Measurements from ENCODE around the gene HCRT.
"Not testable (repeated sequence)": the region's sequence is repeated elsewhere in the genome, so short reads cannot be mapped to it uniquely, and the experiment has no call there.

The HCRT gene

DNA sequence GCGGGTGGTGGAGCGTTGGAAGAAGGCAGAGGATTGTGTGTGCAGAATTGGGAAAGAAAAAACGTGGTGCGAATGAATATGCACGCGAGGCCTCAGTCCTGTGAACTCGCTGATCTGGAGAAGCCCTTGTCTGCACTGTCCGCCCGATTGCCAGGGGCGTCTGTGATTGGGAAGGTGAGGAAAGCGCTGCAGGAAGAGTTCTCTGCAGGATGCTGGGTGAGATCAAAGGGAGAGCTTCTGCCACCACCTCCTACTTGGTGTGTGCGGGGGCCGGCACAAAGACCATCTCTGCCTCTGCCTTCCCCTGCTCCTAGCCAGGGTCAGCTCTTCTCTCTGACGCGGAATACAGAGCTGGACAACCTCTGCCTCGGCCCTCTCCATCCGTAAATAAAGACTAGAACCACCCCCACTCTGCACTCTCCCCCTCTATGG, 29.6 kb downstream of the HCRT start:
- Histone ChIP-seq H3K36me3 (ENCODE audit: control insufficient read depth, insufficient read depth, low read length, severe bottlenecking) (peaks cover 3% of the 10 kb centered on the region), H3K4me1 (ENCODE audit: control insufficient read depth, insufficient read depth, low read length) (peaks cover 15% of the 10 kb centered on the region), H3K27me3 (replicated peaks; ENCODE audit: control insufficient read depth, insufficient read depth, low read length) (no peaks in the 10 kb centered on the region), H3K9ac (ENCODE audit: low read length) (peak overlapping the region; percentile 80), H3K9me3 (ENCODE audit: control insufficient read depth, low read length) (no peaks in the 10 kb centered on the region), H3K4me3 (ENCODE audit: low read length) (peak overlapping the region; percentile 98)
- DNase-seq (ENCODE audit: low read depth) = no peak

DNA sequence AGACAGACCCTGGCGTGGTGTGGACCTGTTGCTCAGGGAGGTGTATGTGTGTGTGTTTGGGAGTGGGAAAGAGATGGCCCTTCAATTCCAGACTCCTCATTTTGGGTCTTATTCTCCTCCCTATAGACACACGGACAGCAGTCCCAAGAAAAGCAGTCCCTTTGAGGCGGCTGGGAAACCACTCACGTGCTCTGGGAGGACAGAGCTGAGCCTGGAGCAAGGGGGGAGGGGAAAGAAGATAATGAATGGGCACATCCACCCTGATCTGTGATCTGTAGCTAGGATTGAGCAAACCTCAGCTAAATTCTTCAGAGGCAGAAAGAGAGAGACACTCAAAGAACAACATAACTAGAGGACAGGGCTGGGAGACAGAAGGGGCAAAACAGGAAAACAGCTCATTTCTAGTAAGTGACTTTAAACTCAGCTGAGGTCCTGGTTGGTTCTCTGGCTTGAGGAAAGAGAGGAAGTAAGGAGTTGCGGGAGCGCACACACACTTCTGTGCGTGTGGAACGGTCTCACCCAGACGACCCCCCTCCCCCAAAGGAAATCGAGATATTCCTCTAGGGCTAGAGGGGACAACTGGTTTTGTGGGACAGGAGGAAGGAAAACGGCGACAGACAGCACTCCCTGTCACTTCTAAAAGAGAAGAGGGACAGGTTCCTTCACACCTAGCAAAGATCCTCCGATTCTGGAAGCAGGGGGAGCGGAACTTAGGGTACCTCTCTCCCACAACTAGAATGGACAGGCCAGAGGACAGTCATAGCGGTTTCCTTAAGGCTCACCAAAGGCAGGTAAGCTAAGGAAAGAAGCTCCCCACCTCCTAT, 31.1 kb downstream of the HCRT start:
- peak overlapping the region; percentile 98 for H3K4me3 ChIP-seq (ENCODE audit: low read length)
- peak; percentile 64 for DNase-seq (ENCODE audit: low read depth)
- H3K4me1 ChIP-seq (ENCODE audit: control insufficient read depth, insufficient read depth, low read length) = peaks cover 18% of the 10 kb centered on the region
- H3K27me3 ChIP-seq (replicated peaks; ENCODE audit: control insufficient read depth, insufficient read depth, low read length) = no peaks in the 10 kb centered on the region
- no peaks in the 10 kb centered on the region for H3K9me3 ChIP-seq (ENCODE audit: control insufficient read depth, low read length)
- peak overlapping the region; percentile 99 for H3K9ac ChIP-seq (ENCODE audit: low read length)
- peaks cover 3% of the 10 kb centered on the region for H3K36me3 ChIP-seq (ENCODE audit: control insufficient read depth, insufficient read depth, low read length, severe bottlenecking)

DNA sequence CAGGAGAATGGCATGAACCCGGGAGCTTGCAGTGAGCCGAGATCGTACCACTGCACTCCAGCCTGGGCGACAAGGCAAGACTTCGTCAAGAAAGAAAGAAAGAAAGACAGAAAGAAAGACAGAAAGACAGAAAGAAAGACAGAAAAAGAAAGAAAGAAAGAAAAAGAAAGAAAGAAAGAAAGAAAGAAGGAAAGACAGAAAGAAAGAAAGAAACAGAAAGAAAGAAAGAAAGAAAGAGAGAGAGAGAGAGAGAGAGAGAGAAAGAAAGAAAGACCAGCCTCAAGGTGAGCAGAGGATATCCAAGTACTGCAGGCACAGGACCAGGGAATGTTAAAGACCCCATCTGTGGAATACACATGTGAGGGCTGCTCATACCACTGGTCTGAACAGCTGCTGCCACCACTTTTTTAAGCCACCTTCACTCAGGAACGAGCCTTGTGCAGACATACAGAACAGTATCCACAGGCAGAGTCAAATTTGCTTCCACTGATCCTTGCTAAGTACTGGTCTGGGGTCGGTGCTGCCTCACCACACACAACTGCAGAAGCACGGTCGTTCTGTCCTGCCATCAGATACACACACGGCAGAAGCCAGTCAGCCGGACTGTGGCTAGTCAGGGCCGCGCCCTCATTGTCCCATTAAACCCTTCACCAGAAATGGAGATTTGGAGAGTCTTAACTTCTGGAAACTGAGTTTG, 38.2 kb downstream of the HCRT start:
- Histone ChIP-seq H3K4me1 (ENCODE audit: control insufficient read depth, insufficient read depth, low read length) (peaks cover 16% of the 10 kb centered on the region), H3K9me3 (ENCODE audit: control insufficient read depth, low read length) (no peaks in the 10 kb centered on the region), H3K4me3 (ENCODE audit: low read length) (no peak overlapping the region), H3K27me3 (replicated peaks; ENCODE audit: control insufficient read depth, insufficient read depth, low read length) (no peaks in the 10 kb centered on the region), H3K36me3 (ENCODE audit: control insufficient read depth, insufficient read depth, low read length, severe bottlenecking) (peaks cover 27% of the 10 kb centered on the region), H3K9ac (ENCODE audit: low read length) (no peak overlapping the region)
- no peak for DNase-seq (ENCODE audit: low read depth)

DNA sequence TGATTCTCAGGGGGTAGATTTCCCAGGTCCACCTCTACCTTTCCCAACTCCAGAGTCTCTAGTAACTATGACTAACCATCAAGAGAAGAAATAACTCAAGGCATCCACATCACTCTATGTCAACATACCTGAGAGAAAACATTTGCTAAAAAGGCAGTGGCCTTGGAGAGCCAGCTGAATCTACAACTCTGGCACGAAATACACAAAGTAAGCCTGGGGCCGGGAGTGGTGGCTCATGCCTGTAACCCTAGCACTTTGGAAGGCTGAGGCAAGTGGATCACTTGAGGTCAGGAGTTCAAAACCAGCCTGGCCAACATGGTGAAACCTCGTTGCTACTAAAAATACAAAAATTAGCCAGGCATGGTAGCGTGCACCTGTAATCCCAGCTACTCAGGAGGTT, 42.1 kb downstream of the HCRT start:
- H3K9ac ChIP-seq (ENCODE audit: low read length); H3K27me3 ChIP-seq (replicated peaks; ENCODE audit: control insufficient read depth, insufficient read depth, low read length); H3K4me3 ChIP-seq (ENCODE audit: low read length); DNase-seq (ENCODE audit: low read depth); H3K9me3 ChIP-seq (ENCODE audit: control insufficient read depth, low read length): not testable (repeated sequence)
- Histone ChIP-seq H3K4me1 (ENCODE audit: control insufficient read depth, insufficient read depth, low read length) (peaks cover 36% of the 10 kb centered on the region), H3K36me3 (ENCODE audit: control insufficient read depth, insufficient read depth, low read length, severe bottlenecking) (peaks cover 25% of the 10 kb centered on the region)

DNA sequence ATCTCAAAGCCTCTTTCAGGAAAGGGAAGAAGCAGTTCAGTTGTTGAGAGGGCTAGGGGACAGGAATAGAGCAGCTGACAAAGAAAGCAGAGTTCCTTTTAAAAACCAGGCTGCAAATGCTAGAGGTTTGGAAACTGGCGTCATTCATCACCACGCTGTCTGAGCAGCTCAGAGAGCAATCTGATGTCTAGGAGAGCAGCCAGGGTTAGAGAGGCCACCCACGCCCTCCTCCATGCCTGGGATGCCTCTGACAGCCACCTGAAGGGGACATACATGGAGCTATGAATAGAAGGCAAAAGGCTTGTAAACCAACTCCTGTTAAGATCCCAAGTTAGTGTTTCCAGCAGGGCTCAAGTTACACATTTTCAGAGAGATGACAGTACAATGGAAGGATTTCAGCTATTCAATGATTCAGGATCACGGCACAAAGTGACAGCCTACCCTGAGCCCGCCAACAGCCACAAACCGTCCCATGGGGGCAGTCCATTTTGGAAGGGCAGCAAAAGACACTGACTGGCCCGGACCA, 42.8 kb downstream of the HCRT start:
- H3K9me3 ChIP-seq (ENCODE audit: control insufficient read depth, low read length) = no peaks in the 10 kb centered on the region
- H3K4me1 ChIP-seq (ENCODE audit: control insufficient read depth, insufficient read depth, low read length) = peaks cover 40% of the 10 kb centered on the region
- peaks cover 21% of the 10 kb centered on the region for H3K36me3 ChIP-seq (ENCODE audit: control insufficient read depth, insufficient read depth, low read length, severe bottlenecking)
- H3K9ac ChIP-seq (ENCODE audit: low read length) = peak overlapping the region; percentile 34
- no peak overlapping the region for H3K4me3 ChIP-seq (ENCODE audit: low read length)
- no peaks in the 10 kb centered on the region for H3K27me3 ChIP-seq (replicated peaks; ENCODE audit: control insufficient read depth, insufficient read depth, low read length)
- peak; percentile 76 for DNase-seq (ENCODE audit: low read depth)

DNA sequence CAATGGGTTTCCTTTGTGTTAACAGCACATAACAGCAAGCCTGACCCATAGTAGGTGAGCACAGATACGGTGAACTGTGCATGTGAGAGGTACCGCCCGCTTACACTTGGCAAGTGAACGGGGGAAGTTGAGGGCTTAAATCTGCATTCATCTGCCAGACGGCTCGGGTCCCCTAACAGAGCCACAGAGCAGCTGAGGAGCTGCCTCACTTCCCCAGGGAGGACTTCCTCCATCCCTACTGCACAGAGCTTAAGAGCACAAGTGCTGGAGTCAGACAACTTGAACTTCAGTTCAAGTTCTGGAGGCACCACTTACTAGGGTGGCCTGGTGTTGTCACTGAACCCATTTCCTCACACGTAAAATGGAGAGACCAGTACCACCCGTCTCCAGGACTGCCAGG, 43.9 kb downstream of the HCRT start:
- Histone ChIP-seq H3K4me3 (ENCODE audit: low read length) (no peak overlapping the region), H3K36me3 (ENCODE audit: control insufficient read depth, insufficient read depth, low read length, severe bottlenecking) (peaks cover 21% of the 10 kb centered on the region), H3K9me3 (ENCODE audit: control insufficient read depth, low read length) (no peaks in the 10 kb centered on the region)

DNA sequence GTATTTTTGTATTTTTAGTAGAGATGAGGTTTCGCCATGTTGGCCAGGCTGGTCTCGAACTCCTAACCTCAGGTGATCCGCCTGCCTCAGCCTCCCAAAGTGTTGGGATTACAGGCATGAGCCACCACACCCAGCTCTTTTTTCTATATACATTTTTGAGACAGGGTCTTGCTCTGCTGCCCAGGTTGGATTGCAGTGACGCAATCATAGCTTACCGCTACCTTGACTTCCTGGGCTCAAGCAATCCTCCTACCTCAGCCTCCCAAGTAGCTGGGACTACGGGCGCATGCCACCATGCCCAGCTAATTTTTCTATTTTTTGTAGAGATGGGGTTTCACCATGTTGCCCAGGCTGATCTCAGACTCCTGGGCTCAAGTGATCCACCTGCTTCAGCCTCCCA, 44.6 kb downstream of the HCRT start:
- DNase-seq (ENCODE audit: low read depth); H3K9ac ChIP-seq (ENCODE audit: low read length); H3K4me3 ChIP-seq (ENCODE audit: low read length); H3K27me3 ChIP-seq (replicated peaks; ENCODE audit: control insufficient read depth, insufficient read depth, low read length); H3K9me3 ChIP-seq (ENCODE audit: control insufficient read depth, low read length): not testable (repeated sequence)
- Histone ChIP-seq H3K36me3 (ENCODE audit: control insufficient read depth, insufficient read depth, low read length, severe bottlenecking) (peaks cover 28% of the 10 kb centered on the region), H3K4me1 (ENCODE audit: control insufficient read depth, insufficient read depth, low read length) (peaks cover 49% of the 10 kb centered on the region)

More for the DNA sequence above, 43.9 kb downstream of the HCRT start:
- Histone ChIP-seq H3K9ac (ENCODE audit: low read length) (no peak overlapping the region), H3K4me1 (ENCODE audit: control insufficient read depth, insufficient read depth, low read length) (peaks cover 42% of the 10 kb centered on the region), H3K27me3 (replicated peaks; ENCODE audit: control insufficient read depth, insufficient read depth, low read length) (no peaks in the 10 kb centered on the region)
- DNase-seq (ENCODE audit: low read depth) = no peak

DNA sequence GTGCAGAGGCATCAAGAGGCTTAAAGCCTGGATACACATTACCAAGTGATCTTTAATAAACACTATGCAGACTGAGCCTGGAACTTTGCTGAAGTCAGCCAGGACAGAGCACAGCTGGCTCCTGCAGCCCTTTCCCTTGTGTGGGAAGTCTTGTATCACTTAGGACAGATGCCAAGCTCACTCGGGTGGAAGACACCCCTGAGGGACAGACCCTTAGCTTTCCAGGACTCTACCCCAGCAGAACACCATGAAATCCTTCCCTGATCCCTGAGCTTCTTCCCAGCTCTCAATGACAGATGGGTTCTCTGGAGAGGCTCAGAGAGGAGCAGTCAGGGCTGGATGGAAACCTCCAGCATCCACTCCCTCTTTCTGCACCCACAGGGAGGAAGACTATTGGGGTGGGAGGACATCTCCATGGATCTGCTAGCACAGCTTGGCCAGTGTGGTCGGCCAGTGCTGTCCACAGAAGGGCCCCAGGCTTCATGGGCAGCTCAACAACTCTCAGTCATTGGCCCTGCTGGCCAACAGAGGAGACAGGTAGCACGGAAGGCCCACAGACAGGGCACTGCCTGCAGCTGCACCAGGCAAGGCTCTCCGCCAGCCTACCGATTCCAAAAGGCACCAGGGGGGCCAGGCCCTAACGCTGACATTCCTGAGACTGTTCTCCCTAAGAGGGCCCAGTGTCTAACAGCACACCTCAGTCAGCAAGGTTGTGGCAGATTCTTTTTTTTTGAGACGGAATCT, 46.3 kb downstream of the HCRT start:
- no peak overlapping the region for H3K4me3 ChIP-seq (ENCODE audit: low read length)
- DNase-seq (ENCODE audit: low read depth) = no peak

DNA sequence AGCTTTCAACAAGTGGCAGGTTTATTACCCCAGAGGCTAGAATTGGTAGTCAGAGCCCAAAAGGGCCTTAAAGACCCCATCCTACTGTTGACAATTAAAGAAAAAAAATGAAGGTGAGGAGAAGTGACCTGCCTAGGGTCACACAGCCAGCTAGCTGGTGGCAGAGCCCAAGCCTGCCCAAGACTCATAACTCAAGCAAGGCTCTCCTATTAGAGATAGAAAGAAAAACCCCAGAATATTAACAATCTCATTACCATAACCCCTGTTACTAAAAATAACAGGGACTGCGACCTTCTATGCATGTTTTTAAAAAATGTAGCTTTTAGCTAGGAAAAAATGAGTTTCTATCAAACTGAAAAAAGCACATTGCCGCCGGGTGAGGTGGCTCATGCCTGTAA, 48.6 kb downstream of the HCRT start:
- peaks cover 66% of the 10 kb centered on the region for H3K4me1 ChIP-seq (ENCODE audit: control insufficient read depth, insufficient read depth, low read length)
- H3K27me3 ChIP-seq (replicated peaks; ENCODE audit: control insufficient read depth, insufficient read depth, low read length) = no peaks in the 10 kb centered on the region
- H3K9me3 ChIP-seq (ENCODE audit: control insufficient read depth, low read length) = no peaks in the 10 kb centered on the region
- no peak for DNase-seq (ENCODE audit: low read depth)
- H3K4me3 ChIP-seq (ENCODE audit: low read length) = no peak overlapping the region
- H3K36me3 ChIP-seq (ENCODE audit: control insufficient read depth, insufficient read depth, low read length, severe bottlenecking) = peaks cover 35% of the 10 kb centered on the region
- no peak overlapping the region for H3K9ac ChIP-seq (ENCODE audit: low read length)

More for the DNA sequence above, 46.3 kb downstream of the HCRT start:
- no peaks in the 10 kb centered on the region for H3K27me3 ChIP-seq (replicated peaks; ENCODE audit: control insufficient read depth, insufficient read depth, low read length)
- H3K4me1 ChIP-seq (ENCODE audit: control insufficient read depth, insufficient read depth, low read length) = peaks cover 60% of the 10 kb centered on the region
- peaks cover 29% of the 10 kb centered on the region for H3K36me3 ChIP-seq (ENCODE audit: control insufficient read depth, insufficient read depth, low read length, severe bottlenecking)
- H3K9ac ChIP-seq (ENCODE audit: low read length) = no peak overlapping the region
- H3K9me3 ChIP-seq (ENCODE audit: control insufficient read depth, low read length) = no peaks in the 10 kb centered on the region

DNA sequence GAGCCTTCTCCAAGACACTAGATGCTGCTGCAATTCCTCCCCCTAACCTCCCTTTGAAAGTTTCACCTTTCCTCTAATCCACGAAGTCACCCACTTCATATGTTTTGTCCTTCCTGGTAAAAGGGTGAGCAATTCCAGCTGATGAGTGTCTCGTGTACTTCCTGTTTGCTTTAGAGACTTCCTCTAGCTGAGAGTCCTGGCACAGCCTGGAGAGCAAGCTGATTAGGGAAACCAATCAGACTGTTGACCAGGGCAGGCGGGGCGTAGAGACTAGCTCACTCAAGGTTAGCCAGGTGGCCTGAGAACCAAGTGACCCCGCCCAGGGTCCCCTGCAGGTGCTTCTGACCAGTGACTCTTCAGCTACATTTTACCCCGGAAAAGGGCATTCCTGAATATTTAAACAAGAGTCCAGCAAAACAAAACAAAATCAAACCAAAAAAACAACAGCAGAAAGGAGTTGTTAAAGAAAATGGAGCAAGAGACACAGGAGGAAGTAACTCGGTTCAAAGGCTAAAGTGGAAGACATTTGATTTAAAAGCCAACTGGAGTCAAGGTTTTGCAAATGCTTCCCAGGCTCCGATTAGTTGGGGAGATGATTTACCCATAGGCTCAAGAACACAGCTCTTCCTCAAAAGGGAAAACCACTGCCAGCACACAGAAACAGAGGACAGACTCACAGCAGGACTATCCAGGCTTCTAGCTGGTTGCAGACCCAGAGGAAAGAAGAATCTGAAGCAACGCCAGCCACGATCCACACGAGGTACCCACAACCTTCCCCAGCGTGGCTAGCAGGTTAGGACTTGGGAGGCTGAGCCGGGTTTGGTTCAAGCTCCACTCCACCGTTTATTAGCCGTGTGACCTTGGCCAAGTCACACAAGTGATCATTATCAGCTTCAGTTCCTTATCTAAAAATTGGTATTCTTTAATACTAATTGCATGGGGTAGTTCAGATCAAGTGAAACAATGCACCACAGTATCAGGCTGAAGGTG, 49.3 kb downstream of the HCRT start:
- Histone ChIP-seq H3K4me1 (ENCODE audit: control insufficient read depth, insufficient read depth, low read length) (peaks cover 60% of the 10 kb centered on the region), H3K4me3 (ENCODE audit: low read length) (no peak overlapping the region), H3K9me3 (ENCODE audit: control insufficient read depth, low read length) (no peaks in the 10 kb centered on the region), H3K9ac (ENCODE audit: low read length) (peak overlapping the region; percentile 13), H3K27me3 (replicated peaks; ENCODE audit: control insufficient read depth, insufficient read depth, low read length) (no peaks in the 10 kb centered on the region), H3K36me3 (ENCODE audit: control insufficient read depth, insufficient read depth, low read length, severe bottlenecking) (peaks cover 28% of the 10 kb centered on the region)
- peak; percentile 22 for DNase-seq (ENCODE audit: low read depth)
